CD14-positive monocyte (primary cell): ENCODE data around the gene THAP7. TPM values are rescaled to one million over a fixed set of nuclear protein-coding genes. Genes with fewer than 3 reads are reported as not detected.

Source experiments
- DNase-seq, 3 donors: peaks; one replicate each; pipeline ENCODE4 v3.0.0-alpha.2; 2011 to 2022
- H2AFZ ChIP-seq: 2 replicates; pipeline ENCODE4 v1.6.0; 2012; ENCODE audit warnings: mild to moderate bottlenecking, low read depth, low read length, inconsistent platforms; ENCODE audit not compliant: insufficient read depth, poor library complexity, severe bottlenecking
- H3K27ac ChIP-seq, 2 donors: 1 replicate in 1 of 2; 2 replicates in 1 of 2; pipeline ENCODE4 v1.5.1; 2012 to 2013; ENCODE audit warnings: low read length in 2 of 2, control low read depth in 1 of 2, inconsistent platforms in 1 of 2, low read depth in 1 of 2, mild to moderate bottlenecking in 1 of 2
- H3K27me3 ChIP-seq, 2 donors: one replicate each; pipeline versions ENCODE4 v1.6.0 to v1.6.1; 2011 to 2013; ENCODE audit warnings: low read length in 2 of 2; ENCODE audit not compliant: control insufficient read depth in 2 of 2, insufficient read depth in 2 of 2
- H3K36me3 ChIP-seq, 2 donors: replicated peaks in 1 of 2; 1 replicate in 1 of 2; 2 replicates in 1 of 2; pipeline versions ENCODE4 v1.5.1 to v1.6.1; 2012 to 2013; ENCODE audit warnings: low read length in 2 of 2, control low read depth in 1 of 2, inconsistent platforms in 1 of 2, mild to moderate bottlenecking in 1 of 2; ENCODE audit not compliant: insufficient read depth in 2 of 2, control insufficient read depth in 1 of 2
- H3K4me1 ChIP-seq, 2 donors: 1 replicate in 1 of 2; 2 replicates in 1 of 2; pipeline versions ENCODE4 v1.5.1 to v1.6.1; 2012 to 2013; ENCODE audit warnings: low read length in 2 of 2, control low read depth in 1 of 2, inconsistent platforms in 1 of 2, mild to moderate bottlenecking in 1 of 2, moderate library complexity in 1 of 2; ENCODE audit not compliant: insufficient read depth in 2 of 2, control insufficient read depth in 1 of 2
- H3K4me2 ChIP-seq: replicated peaks from 2 replicates; pipeline ENCODE3; 2012; ENCODE audit warnings: low read length, moderate library complexity, mild to moderate bottlenecking; ENCODE audit not compliant: poor library complexity, severe bottlenecking; ENCODE audit errors: extremely low read depth
- H3K4me3 ChIP-seq, 3 experiments: fragments of 200-600 bp in 1 of 3; sonication (generic) in 1 of 3; replicated peaks in 1 of 3; 1 replicate in 2 of 3; 2 replicates in 1 of 3; pipeline ENCODE4 v1.5.1; 2011 to 2013; ENCODE audit warnings: low read length in 3 of 3, mild to moderate bottlenecking in 3 of 3, control low read depth in 2 of 3, low read depth in 2 of 3, inconsistent platforms in 1 of 3, moderate library complexity in 1 of 3
- H3K79me2 ChIP-seq: 2 replicates; pipeline ENCODE4 v1.6.0; 2012; ENCODE audit warnings: mild to moderate bottlenecking, control low read depth, inconsistent platforms, low read length, moderate library complexity; ENCODE audit not compliant: insufficient read depth
- H3K9ac ChIP-seq: 2 replicates; pipeline ENCODE4 v1.6.0; 2017; ENCODE audit warnings: low read length, mild to moderate bottlenecking; ENCODE audit not compliant: insufficient read depth, poor library complexity, severe bottlenecking
- H3K9me3 ChIP-seq, 2 donors: replicated peaks in 1 of 2; 1 replicate in 1 of 2; 2 replicates in 1 of 2; pipeline versions ENCODE4 v1.5.1 to v1.6.1; 2012 to 2013; ENCODE audit warnings: low read length in 2 of 2, control low read depth in 1 of 2; ENCODE audit not compliant: control insufficient read depth in 1 of 2, insufficient read depth in 1 of 2
- H4K20me1 ChIP-seq: 2 replicates; pipeline ENCODE4 v1.6.0; 2012; ENCODE audit warnings: mild to moderate bottlenecking, low read length, control low read depth, moderate library complexity; ENCODE audit not compliant: insufficient read depth
- H3K27ac Mint-ChIP-seq, 7 donors: one replicate each; pipeline ENCODE4 v1.8.0; 2020; ENCODE audit warnings: mild to moderate bottlenecking in 7 of 7, mixed read lengths in 7 of 7, moderate library complexity in 6 of 7, inconsistent platforms in 2 of 7
- H3K27me3 Mint-ChIP-seq, 3 donors: one replicate each; pipeline ENCODE4 v1.8.0; 2021 to 2022; ENCODE audit warnings: low read depth in 3 of 3, mild to moderate bottlenecking in 3 of 3, mixed read lengths in 3 of 3, moderate library complexity in 3 of 3, inconsistent platforms in 1 of 3
- H3K36me3 Mint-ChIP-seq, 2 donors: one replicate each; pipeline ENCODE4 v1.8.0; 2020; ENCODE audit warnings: mixed read lengths in 2 of 2, inconsistent platforms in 1 of 2, mild to moderate bottlenecking in 1 of 2
- H3K4me1 Mint-ChIP-seq: one replicate; pipeline ENCODE4 v1.8.0; 2020; ENCODE audit warnings: mild to moderate bottlenecking, mixed read lengths
- H3K4me3 Mint-ChIP-seq, 2 donors: one replicate each; pipeline ENCODE4 v1.8.0; 2020; ENCODE audit warnings: mild to moderate bottlenecking in 2 of 2, mixed read lengths in 2 of 2, moderate library complexity in 1 of 2
- H3K9me3 Mint-ChIP-seq, 7 donors: one replicate each; pipeline ENCODE4 v1.8.0; 2020 to 2022; ENCODE audit warnings: mixed read lengths in 7 of 7, mild to moderate bottlenecking in 6 of 7, moderate library complexity in 6 of 7, inconsistent platforms in 2 of 7
- CTCF ChIP-seq: fragments of 200-600 bp; IDR thresholded peaks from one replicate; pipeline ENCODE4 v1.8.0; 2022; ENCODE audit warnings: antibody characterized with exemption, mild to moderate bottlenecking
- WGBS: methylation state at CpG from one replicate; pipeline ENCODE4 v1.1.5; 2013; ENCODE audit warnings: missing lambda C conversion rate; ENCODE audit not compliant: insufficient coverage; 5-methylcytosine and 5-hydroxymethylcytosine counted together
- intact Hi-C, 2 donors: fragments of 100-400 bp; cut with micrococcal nuclease; formaldehyde crosslinking; loops; one replicate each; pipeline versions ENCODE4 v1.15.0 to v1.15.1; 2023
- polyA plus RNA-seq, 3 donors: library from polyadenylated mRNA; depleted of rRNA in 1 of 3; unstranded in 2 of 3; stranded (reverse) in 1 of 3; fragments of 300-500 nt in 2 of 3; fragments of >200 nt in 1 of 3; fragmentation: Illumina TruSeq in 2 of 3; gene quantifications; 1 replicate in 2 of 3; 2 replicates in 1 of 3; pipeline ENCODE4 v1.2.3, GENCODE V29; 2012 to 2021

Gene THAP7
- polyA plus RNA-seq, 3 donors: 18.4 to 22.9 (median 19.8) TPM

- Histone ChIP-seq H3K36me3 (peaks cover 75 to 95% of the 10 kb centered on the region in 2 donors), H3K9me3 (no peaks in the 10 kb centered on the region), H3K4me2 (no peak overlapping the region), H3K9ac (no peak overlapping the region), H3K4me3 (no peak overlapping the region), H3K27ac (no peak overlapping the region), H3K4me1 (no peaks in the 10 kb centered on the region), H2AFZ (no peak overlapping the region), H3K27me3 (no peaks in the 10 kb centered on the region), H3K79me2 (no peaks in the 10 kb centered on the region), H4K20me1 (no peaks in the 10 kb centered on the region)
- intact Hi-C loops: no loop called here
- H3K4me1 Mint-ChIP-seq: no peaks in the 10 kb centered on the region
- peaks cover 45 to 76% of the 10 kb centered on the region in 2 donors for H3K36me3 Mint-ChIP-seq
- H3K9me3 Mint-ChIP-seq: no peaks in the 10 kb centered on the region
- H3K27ac Mint-ChIP-seq: peak overlapping the region in 1 of 7 donors; percentile 13
- DNase-seq: no peak
- 96% methylated on average over 15 of the region's 30 CpGs for WGBS
- TF ChIP-seq CTCF: no peak
- H3K4me3 Mint-ChIP-seq: no peak overlapping the region
- H3K27me3 Mint-ChIP-seq: peaks cover 0 to 6% (median 3%) of the 10 kb centered on the region in 3 donors
These were observed 7.6 kb downstream of the THAP7 start for GRCh38 chr22:20994128-20994901.

GRCh38 chr22:20993304-20994127 is 8.4 kb downstream of the THAP7 start:
- Histone ChIP-seq H3K4me2 (no peak overlapping the region), H3K9me3 (no peaks in the 10 kb centered on the region), H3K9ac (no peak overlapping the region), H3K79me2 (no peaks in the 10 kb centered on the region), H3K27me3 (no peaks in the 10 kb centered on the region), H3K27ac (no peak overlapping the region), H2AFZ (no peak overlapping the region), H3K4me3 (no peak overlapping the region), H3K4me1 (no peaks in the 10 kb centered on the region), H3K36me3 (peaks cover 70 to 95% of the 10 kb centered on the region in 2 donors), H4K20me1 (no peaks in the 10 kb centered on the region)
- H3K36me3 Mint-ChIP-seq: peaks cover 45 to 80% of the 10 kb centered on the region in 2 donors
- H3K4me3 Mint-ChIP-seq: no peak overlapping the region
- intact Hi-C loops: no loop called here
- 99% methylated on average over 21 of the region's 29 CpGs for WGBS
- peaks cover 0 to 6% (median 3%) of the 10 kb centered on the region in 3 donors for H3K27me3 Mint-ChIP-seq
- no peaks in the 10 kb centered on the region for H3K9me3 Mint-ChIP-seq
- no peak for TF ChIP-seq CTCF
- no peak overlapping the region for H3K27ac Mint-ChIP-seq
- H3K4me1 Mint-ChIP-seq: no peaks in the 10 kb centered on the region
- no peak for DNase-seq
